RKO (cell line): ENCODE data around the gene LHFPL2.

Experiments
- DNase-seq: peaks from one replicate; pipeline ENCODE4 v3.0.0-alpha.2; 2016; ENCODE audit warnings: low spot score

LHFPL2 gene

GRCh38 chr5:78519198-78519941 lies 129.2 kb downstream of the LHFPL2 start:
- no peak for DNase-seq

- DNase-seq = peak; percentile 66
Observed at GRCh38 chr5:78518365-78519197, 130.0 kb downstream of the LHFPL2 start.

- no peak for DNase-seq
Observed at GRCh38 chr5:78515670-78516069, 132.9 kb downstream of the LHFPL2 start.

- no peak for DNase-seq
Observed at GRCh38 chr5:78514427-78515330, 133.9 kb downstream of the LHFPL2 start.

DNA sequence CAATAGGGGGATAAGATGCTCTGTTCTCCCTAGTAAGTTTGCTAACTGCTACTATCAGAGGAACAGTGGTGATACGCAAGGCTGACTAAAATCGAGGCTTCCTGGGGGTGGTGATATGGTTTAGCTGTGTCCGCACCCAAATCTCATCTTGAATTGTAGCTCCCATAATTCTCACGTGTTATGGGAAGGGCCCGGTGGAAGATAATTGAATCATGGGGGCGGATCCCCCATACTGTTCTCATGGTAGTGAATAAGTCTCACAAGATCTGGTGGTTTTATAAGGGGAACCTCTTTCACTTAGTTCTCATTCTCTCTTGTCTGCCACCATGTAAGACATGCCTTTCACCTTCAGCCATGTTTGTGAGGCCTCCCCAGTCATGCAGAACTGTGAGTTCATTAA lies 135.1 kb downstream of the LHFPL2 start:
- no peak for DNase-seq

GRCh38 chr5:78512435-78512834 lies 136.1 kb downstream of the LHFPL2 start:
- no peak for DNase-seq

DNA sequence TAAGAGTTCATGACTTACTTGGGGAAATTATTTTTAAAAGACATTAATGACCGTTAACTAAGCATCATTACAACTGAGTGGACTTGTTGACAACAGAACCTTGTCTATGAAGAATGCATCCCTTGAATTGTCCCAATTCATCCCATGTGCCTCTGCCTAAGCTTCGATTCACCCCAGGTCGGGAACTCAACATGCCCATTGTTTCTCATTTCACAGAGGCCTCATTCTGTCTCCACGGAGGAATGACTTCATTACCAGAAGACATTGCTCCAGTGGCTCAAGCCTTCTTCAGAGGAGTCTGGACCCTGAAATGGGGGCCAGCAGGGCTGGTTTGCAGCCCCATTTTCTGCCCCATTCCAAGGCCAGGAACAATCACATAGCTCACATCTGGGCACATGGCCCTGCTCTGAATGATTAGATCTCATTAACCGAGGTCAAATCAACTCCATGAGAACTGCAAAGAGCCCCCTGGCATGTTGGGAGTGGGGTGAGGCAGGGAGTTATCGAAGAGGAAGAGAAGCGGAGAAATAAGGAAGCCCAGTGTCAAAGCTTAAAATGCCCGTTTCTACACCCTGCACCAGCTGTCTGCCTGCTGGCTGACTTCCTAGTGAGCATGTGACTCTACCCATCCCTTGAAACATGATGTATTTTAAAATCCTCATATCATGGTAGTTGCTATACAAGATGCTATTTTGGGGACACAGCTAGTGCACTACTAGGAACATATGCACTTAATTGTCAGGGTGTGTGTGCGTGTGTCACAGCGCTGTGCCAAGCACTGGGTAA lies 137.3 kb downstream of the LHFPL2 start:
- no peak for DNase-seq

- no peak for DNase-seq
Observed at GRCh38 chr5:78509884-78510769, 138.4 kb downstream of the LHFPL2 start.

DNA sequence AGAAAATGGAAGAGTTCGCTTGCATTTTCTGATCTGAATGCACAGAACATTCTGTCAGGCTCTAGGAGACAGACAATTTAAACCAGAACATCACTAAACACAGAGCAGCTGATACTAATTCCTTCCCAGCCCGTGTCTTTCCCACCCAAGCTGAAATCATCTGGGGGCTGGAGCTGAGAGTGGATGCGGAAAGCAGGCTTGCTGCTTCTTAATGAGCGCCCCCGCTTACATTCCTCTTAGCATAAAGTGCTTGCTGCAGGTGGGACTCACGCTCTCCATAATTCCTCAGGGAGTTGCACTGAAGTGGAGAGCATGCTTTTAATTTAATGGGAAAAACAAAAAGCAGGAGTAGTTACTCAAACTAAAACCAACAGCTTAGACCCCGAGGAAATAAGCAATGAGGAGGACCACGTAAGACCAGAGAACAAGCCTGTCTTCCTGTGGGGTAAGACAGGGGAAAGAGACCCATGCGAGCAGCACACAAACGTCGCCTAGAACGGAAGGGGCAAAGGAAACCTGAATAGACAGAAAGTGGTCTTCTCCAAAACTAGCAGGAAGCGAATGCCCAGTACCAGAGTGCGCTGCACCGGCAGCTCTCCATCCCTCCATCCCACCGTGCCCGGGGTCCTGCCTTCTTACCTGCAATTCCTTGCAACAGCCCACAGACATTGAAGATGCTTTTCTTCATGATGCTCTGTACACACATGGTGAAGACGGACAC lies 139.3 kb downstream of the LHFPL2 start:
- no peak for DNase-seq

- no peak for DNase-seq
Observed at GRCh38 chr5:78508186-78508765, 140.3 kb downstream of the LHFPL2 start.

- no peak for DNase-seq
Observed at GRCh38 chr5:78507531-78507930, 141.0 kb downstream of the LHFPL2 start.

DNA sequence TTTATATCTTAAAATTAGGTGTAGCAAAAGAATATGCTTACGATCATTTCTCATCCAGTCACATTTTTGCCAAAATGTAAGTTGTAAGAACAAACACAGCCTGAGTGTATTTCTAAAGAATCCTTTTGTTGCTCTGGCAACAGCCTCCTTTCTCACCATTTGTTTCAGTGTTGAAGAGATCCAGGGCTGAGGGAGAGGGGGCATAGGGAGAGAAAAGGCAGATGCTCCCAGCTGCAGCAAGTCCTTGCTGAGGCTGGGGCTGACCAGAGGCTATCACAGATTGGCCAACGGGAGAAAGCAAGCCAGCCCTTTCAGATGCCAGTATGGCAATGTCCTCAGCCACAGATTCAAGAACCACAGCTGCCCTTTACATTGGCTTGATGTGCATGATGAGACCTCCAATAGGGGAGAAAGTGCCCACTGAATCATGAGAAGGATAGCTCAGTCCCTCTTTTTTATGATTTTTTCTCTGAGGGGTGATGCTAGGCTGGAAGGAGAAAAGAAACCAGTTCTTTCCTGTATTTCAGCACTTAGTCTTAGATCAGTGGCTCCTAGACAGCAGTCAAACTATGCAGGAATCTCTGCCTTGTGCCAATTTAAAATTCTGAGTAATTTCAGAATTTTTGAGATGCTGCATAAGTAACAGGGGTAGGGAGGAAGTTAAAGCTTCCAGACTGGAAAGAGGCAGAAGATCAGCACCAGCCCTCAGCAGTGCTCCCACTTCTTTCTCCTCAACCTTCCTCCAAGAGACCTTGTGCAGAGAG lies 142.1 kb downstream of the LHFPL2 start:
- DNase-seq = no peak

DNA sequence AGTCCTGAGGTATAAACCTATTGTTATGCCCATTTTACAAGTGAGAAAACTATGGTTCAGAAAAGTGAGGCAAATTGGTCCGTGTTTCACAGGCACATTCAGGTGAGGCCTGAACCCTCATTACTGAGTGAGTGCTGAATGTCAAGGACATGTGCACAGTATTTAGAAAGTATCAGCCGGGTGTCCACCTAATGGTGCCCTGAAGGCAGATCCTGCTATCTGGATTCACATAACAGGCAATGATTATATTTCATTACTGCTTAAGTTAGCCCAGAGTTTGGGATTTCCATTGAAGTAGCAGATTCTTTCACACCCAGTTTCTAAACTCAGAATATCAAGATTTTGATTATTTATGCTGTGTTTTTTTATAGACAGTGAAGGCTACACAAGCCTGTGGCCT lies 142.7 kb downstream of the LHFPL2 start:
- no peak for DNase-seq

- peak; percentile 65 for DNase-seq
Observed at GRCh38 chr5:78504704-78505677, 143.6 kb downstream of the LHFPL2 start.

DNA sequence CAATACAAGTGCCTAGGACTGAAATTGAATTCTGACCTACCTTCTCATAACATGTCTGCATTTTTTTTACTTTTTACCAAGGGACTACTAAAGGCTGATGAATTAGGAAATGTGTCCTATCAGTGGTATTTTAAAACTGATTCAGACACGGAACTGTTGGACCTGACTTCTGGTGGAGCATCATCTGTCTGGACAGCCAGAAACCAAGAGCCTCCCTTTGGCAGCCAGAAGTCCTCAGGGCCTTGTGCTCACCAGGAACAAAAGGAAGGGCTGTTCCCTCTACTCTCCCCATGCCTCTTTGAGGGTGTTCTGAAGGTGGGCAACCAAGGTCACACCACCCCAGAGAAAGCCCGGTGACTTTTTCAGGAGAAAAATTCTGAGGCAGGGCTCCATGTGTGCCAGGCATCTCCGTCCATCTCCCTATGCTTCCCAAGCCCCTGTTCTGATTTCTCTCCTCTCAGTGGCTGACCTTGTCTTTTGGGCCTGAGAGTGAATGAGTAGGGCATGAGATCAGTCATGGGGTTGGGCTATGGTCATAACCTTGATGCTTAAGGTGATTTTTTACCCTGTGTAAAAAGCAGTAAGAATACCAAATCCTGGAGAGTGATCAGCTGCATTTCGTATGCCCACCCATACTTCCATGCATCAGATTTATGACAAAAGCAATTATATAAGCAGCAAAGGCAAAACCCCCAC lies 144.5 kb downstream of the LHFPL2 start:
- no peak for DNase-seq

- no peak for DNase-seq
Observed at GRCh38 chr5:78501411-78502352, 146.9 kb downstream of the LHFPL2 start.
